ENCODE measurements around the gene DEDD2.

DNA sequence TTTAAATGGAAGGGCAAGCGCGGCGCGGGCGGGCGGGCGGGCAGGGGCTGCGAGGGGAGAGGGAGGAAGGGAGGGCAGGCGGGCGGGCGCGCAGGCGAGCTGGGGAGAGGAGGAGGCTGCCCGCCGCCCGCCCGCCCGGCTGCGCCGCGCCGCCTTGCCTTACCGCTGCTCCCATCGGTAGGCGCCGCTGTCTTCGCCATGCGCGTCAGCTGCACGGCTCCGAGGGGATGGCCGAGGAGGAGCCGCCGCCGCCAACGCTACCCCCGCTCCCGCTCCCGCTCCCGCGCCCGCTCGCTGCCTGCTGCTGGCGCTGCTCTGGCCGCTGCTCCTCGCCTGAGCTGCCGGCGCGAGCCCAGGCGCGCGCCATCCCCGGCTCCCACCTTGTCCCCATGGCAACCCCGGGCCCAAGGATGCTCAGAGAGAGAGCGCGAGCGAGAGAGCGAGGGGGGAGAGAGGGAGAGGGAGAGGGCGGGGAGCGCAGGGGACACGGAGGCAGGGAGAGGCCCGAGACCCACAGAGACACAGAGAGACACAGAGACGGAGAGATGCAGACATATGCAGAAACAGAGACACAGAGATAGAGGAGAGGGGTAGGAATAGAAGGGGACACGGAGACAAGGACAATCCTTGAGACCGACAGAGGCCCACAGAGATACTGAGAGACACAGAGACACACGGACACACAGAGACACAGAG lies 40.3 kb downstream of the DEDD2 start:
- TF ChIP-seq, protein P1, sequence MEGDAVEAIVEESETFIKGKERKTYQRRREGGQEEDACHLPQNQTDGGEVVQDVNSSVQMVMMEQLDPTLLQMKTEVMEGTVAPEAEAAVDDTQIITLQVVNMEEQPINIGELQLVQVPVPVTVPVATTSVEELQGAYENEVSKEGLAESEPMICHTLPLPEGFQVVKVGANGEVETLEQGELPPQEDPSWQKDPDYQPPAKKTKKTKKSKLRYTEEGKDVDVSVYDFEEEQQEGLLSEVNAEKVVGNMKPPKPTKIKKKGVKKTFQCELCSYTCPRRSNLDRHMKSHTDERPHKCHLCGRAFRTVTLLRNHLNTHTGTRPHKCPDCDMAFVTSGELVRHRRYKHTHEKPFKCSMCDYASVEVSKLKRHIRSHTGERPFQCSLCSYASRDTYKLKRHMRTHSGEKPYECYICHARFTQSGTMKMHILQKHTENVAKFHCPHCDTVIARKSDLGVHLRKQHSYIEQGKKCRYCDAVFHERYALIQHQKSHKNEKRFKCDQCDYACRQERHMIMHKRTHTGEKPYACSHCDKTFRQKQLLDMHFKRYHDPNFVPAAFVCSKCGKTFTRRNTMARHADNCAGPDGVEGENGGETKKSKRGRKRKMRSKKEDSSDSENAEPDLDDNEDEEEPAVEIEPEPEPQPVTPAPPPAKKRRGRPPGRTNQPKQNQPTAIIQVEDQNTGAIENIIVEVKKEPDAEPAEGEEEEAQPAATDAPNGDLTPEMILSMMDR (IDR thresholded peaks at IDR 0.05): peak in 5 of 6 experiments; percentile 7 to 48 (median 33)
- no peak for TF ChIP-seq POLR2A (IDR thresholded peaks at IDR 0.05)
